ENCODE results near the gene CDH15.

GRCh38 chr16:89219365-89219764 is 47.8 kb downstream of the CDH15 start:
- TF ChIP-seq, protein P1, sequence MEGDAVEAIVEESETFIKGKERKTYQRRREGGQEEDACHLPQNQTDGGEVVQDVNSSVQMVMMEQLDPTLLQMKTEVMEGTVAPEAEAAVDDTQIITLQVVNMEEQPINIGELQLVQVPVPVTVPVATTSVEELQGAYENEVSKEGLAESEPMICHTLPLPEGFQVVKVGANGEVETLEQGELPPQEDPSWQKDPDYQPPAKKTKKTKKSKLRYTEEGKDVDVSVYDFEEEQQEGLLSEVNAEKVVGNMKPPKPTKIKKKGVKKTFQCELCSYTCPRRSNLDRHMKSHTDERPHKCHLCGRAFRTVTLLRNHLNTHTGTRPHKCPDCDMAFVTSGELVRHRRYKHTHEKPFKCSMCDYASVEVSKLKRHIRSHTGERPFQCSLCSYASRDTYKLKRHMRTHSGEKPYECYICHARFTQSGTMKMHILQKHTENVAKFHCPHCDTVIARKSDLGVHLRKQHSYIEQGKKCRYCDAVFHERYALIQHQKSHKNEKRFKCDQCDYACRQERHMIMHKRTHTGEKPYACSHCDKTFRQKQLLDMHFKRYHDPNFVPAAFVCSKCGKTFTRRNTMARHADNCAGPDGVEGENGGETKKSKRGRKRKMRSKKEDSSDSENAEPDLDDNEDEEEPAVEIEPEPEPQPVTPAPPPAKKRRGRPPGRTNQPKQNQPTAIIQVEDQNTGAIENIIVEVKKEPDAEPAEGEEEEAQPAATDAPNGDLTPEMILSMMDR (IDR thresholded peaks at IDR 0.05 in 4 of 5, conservative IDR thresholded peaks at IDR 0.05 in 1 of 5), result no peak
- TF ChIP-seq POLR2A (IDR thresholded peaks at IDR 0.05), result no peak

All from gastrocnemius medialis (tissue), 4 donors.